GM19025 (cell line): ENCODE data around the gene PRRT1B.

Experiments used
- ATAC-seq: cut with Tn5 transposase; IDR thresholded peaks from one replicate; pipeline ENCODE4 v1.9.1; 2021; ENCODE audit warnings: mild to moderate bottlenecking, low read depth, moderate library complexity; ENCODE audit not compliant: unreplicated experiment

PRRT1B gene

GRCh38 chr9:131521822-131522221, 23.5 kb upstream of the PRRT1B start:
- ATAC-seq, result no peak

DNA sequence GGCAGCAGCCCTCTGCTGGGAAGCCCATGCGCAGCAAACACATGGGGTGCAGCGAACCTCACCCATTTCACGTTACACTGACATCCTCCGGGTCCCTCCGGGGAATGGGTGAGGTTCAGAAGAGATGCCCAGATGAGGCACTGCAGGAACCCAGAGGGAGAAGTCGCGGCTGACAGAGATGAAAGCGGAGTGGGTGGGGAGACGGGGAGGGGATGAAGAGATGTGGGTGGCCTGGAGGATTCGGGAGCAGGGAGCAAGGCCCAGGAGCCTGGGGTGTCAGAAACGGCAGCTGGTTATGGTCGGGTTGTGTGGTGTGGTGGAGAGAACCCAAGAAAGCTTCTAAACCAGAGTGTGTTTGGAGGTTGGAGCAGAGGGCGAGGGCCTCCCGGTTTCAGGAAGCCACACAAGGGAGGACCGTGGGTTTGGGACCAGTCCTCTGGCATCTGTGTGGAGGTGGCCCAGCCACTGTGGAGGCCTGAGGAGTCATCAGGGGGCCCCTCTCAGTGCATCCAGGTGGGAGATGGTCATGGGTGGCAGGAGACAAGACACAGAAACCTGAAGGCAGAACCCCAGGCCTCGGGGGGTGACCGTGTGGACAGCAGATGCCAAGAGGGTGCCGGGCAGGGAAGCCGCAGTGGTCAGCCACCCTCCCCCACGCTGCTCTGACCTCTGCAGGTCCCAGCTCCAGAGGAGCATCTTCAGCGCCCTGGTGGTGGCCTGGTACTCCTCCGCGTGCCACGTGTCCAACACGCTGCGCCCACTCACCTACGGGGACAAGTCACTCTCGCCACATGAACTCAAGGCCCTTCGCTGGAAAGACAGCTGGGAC, 22.9 kb upstream of the PRRT1B start:
- ATAC-seq, result no peak

GRCh38 chr9:131523086-131523388, 22.3 kb upstream of the PRRT1B start:
- ATAC-seq, result no peak

DNA sequence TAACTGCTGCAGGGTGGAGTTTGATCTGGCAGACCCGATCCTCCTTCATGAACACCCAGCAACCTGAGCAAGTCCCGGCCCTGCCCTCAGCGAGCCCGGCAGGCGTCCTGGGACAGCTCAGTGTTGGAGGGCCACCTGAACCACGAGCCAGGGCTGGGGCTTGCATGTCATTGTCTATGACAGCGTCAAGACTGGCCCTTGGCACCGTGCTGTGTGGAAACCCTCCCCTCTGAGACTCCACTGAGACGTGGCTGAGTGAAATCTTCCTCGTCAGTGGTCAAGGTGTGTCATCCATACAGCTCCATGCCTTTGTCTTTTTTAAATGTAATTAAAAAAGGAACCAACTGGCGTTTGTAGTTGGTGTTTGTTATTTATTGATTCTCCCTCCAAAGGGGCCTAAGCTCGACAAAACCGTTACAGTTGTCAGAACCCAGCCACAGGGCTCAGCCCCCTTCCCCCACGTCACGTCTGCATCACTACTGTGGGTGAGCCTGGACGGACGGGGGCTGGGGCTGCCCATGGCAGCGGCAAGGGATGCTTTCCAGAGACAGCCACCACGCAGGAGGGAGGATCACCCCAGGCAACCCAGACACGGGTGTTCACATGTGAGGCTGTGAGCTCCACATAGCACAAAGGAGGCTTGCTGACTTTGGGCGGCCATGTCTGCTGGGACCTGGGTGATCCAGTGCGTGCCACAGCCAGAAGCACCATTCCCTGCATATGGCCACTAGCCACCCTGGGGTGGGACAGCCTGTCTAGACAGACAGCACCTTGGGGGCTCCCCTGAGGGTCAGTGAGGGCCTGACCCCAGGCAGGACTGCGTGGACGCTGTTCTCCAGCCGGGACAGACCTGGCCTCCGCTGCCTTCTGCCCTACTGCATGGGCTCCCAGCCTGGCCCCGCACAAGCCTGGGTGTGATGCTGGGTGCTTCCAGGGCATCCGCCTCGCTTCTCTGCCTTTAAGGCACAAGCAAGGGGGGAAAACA, 21.6 kb upstream of the PRRT1B start:
- ATAC-seq, result no peak

DNA sequence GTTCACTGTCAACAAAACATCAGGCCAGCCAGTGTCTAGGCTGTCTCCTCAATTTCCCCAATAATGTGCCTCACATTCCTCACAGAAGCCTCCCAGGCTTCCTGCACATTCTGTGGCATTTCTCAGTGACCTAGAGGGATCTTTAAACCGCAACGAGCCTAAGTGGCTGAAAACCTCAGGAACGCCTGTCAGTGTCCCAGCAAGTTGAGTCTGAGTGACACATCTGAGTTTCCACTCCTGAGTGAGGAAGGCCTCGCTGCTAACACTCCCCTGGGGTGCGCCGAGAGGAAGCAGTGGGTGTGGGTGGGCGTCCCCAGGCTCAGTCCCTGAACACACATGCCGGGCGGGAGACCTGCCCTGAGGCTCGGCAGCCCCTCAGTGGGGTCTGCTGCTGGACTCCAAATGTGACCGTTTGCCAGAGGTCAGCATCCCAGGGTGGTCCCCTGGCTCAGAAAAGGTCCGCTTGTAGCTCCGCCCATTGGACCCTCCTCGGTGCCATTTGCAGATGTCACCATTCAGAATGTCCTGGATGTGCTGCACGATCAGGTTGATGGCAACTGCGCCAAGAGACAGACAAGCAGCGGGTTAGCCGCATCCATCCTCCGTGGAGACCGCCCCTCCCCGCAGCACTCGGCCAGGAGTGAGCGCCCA, 20.5 kb upstream of the PRRT1B start:
- ATAC-seq, result no peak

- ATAC-seq, result no peak
These were observed 19.4 kb upstream of the PRRT1B start for GRCh38 chr9:131525643-131526565.

DNA sequence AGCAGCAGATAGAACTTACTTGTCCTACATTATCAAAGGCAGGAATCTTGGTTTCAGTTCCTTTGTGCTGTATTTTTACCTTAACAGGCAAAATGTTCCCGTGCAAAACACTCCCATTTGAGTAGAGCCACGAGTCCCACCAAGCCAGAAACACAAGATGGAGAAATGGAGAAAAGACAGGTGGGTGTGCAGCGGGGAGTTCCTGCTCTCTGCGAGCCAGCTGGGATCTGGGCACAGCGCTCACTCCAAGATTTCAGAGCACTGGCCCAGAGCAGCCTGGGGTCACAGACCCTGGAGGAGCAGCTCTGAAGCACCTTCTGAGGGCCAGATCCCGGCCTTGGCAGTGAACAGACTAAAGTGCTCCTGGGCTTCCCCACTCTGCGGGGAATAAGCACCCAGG, 17.1 kb upstream of the PRRT1B start:
- no peak for ATAC-seq

- no peak for ATAC-seq
These were observed 16.3 kb upstream of the PRRT1B start for GRCh38 chr9:131528886-131529505.

DNA sequence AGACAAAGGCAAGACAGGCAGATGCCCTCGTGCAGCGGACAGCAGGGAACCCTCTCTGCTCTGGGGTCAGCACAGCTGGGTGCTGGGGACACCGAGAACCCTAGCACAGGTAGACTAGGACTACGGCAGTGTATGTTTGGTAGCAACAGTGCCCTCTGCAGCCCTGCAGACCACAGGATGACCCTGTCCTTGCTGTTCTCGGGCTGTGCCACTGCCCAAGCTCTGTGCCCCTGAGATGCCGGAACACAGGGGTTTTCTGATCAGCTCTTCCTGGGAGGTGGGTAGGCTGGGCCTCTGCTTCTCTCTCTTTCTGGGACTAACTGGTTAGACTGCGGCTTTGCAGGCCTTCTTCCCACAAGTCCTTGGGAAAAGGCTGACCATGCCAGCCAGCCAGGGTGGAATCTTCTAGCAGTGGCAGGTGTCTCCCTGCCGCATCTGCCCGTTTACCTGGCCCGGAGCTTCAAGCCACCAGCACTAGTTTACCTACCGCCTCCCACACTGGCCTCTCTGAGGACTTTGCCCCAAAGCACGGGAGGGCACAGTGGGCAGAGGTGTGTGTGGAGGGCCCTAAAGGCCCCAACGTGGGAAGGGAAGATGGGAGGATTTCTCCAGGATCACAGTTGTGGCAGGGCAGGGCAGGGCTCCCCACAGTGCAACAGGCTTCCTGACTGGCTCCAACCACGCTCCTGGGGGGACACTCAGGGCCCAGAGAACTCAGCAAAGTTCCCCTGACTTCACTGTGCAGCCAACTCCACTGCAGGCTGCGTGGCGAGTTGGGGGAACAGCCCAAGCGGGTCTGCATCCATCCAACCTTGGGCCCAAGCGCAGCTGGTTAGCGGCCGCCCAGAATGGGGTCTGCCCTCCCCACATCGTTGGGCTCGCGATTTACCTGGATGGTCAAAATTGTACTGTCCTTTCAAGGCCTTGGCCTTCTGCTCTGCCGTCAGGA, 15.5 kb upstream of the PRRT1B start:
- no peak for ATAC-seq

DNA sequence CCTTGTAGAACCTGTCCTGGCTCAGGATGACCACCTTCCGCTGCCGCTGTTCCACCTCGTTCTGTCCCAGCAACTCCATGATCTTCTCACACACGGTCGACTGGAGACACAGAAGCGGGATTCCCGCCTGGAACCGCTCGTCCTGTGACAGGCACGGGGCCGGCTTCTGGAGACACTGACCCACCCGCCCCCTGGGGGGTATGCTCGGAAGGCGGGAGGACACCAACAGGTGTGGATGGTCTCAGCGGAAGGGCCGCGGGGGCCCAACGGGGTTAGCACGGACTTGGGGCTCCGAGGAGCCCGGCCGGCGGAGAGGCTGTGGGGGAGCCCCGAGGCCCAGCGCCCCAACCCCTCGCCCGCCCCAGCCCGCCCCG, 14.8 kb upstream of the PRRT1B start:
- no peak for ATAC-seq

DNA sequence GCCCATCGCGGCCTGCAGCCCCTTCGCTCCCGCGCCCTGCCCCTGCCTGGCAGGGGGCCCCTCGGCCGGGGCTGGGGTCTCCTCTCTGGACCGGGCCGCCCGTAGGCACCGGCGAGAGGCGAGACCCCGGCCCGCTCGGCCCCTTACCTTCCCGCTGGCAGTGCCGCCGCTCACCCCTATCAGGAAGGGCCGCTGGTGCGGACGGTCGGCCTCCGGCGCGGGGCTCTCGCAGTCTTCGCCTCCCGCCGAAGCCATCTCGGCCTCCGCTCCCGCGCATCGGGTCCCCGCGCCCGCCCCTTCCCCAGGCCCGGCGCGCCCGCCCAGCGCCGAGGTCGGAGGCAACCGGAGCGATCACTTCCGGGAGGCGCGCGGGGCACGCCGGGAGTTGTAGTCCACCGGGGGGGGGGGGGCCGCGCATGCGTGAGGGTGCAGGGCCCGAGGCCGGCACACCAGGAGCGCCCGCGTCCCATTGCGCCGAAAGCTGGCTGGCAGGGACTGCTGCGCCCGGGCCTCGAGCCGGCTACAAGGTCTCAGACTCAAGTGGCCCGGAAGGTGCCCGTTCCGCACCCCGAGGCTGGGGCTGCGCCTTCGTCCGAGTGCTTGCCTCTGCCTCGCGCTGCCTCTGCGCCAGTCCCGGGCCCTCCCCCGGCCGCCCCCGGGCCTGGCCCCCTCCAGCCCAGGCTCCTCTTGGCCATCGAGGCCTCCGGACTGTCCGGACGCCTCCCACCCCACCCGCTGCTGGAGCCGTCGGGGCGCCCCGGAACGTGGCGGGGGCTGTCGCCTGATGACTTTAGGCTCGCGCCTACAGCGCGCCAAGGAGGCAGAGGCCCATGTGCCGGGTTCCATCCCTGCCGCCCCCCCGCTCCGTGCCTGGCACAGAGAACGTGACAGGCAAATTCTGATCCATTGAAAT, 14.1 kb upstream of the PRRT1B start, which contains the start of gene UCK1:
TSS of gene UCK1 (minus strand) at position 344 of the 913 bp plus-strand sequence. CDS start at position 255, 89 bp downstream.
- peak; percentile 64 for ATAC-seq

- no peak for ATAC-seq
These were observed 10.5 kb upstream of the PRRT1B start for GRCh38 chr9:131534721-131535237.

- no peak for ATAC-seq
These were observed 7.4 kb upstream of the PRRT1B start for GRCh38 chr9:131537946-131538345.

DNA sequence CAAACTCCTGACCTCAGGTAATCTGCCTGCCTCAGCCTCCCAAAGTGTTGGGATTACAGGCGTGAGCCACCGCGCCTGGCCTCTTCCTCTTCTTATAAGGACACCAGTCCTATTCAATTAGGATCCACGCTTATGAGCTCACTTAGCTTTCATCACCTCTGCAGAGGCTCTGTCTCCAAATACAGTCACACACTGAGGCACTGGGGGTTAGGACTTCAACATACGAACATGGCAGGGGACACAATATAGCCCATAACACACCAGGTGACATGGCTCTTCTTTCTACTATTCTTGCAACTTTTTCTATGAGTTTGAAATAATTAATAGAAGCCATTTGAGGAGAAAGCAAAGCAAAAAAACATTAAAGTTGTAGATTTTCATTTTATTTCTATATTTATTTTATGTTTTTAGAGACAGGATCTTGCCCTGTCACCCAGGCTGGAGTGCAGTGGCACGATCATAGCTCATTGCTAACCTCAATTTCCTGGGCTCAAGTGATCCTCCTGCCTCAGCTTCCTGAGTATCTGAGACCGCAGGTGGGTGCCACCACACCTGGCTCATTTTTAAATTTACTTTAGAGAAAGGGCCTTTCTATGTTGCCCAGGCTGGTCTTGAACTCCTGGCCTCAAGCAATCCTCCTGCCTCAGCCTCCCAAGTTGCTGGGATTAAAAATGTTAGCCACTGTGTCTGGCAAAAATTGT, 6.0 kb upstream of the PRRT1B start:
- ATAC-seq, result no peak

DNA sequence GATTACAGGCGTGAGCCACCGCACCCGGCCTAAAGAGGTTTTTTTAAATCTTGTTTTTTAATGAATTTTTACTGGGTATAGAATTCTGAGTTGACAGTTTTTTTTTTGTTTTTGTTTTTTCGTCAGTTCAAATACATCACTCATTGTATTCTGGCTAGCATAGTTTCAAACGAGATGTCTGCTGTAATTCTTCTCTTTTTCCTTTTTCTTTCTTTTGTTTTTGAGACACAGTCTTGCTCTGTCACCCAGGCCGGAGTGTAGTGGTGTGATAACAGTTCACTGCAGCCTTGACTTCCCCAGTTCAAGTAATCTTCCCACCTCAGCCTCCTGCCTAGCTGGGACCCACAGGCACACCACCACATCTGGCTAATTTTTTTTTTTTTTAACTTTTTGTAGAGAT, 2.2 kb upstream of the PRRT1B start:
- ATAC-seq, result no peak

DNA sequence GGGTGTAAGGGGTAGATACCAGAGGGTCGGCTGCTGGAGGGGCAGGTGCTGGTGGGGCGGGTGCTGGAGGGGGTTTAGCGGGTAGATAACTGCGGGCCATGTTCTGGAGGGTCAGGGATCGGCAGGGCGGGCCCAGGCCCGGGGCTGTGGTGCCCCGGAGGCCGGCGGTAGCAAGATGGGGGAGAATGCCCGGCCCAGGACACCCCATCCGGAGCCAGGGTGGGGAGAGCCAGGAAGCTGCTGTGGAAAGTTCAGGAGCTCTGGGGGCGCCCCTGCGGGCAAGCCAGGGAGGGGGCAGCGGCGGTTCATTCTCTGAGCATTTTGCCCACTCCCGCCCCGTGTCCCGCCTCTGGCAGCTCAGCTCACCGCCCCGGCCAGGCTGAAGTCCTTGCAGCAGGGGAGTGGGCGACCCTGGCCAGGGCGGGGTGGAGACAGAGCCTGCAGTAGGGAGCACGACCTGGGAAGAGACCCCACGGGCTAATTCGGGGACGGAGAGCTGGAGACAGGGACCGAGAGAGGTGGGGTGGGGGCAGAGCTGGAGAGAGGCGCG, 538 bp downstream of the PRRT1B start:
- ATAC-seq, result no peak
